Lower leg skin (tissue), 4 donors: ENCODE results near the gene OR52I1. TPM values are rescaled to one million over a fixed set of nuclear protein-coding genes. Genes with fewer than 3 reads are reported as not detected.

ENCODE experiments used
- DNase-seq, 2 donors: peaks; one replicate each; pipeline ENCODE4 v3.0.0-alpha.2; 2019; ENCODE audit warnings: low spot score in 2 of 2
- H3K4me3 ChIP-seq: fragments of 200-600 bp; sonication (generic); 2 replicates; pipeline ENCODE4 v1.5.1; 2017; ENCODE audit warnings: mild to moderate bottlenecking, low read depth; ENCODE audit not compliant: poor library complexity, severe bottlenecking
- CTCF ChIP-seq, 3 donors: fragments of 450-650 bp; IDR thresholded peaks; one replicate each; pipeline ENCODE4 v1.5.1; 2016; ENCODE audit warnings: antibody characterized with exemption in 3 of 3, mild to moderate bottlenecking in 3 of 3, moderate library complexity in 2 of 3
- POLR2A ChIP-seq, 2 donors: fragments of 450-650 bp; IDR thresholded peaks; one replicate each; pipeline ENCODE4 v1.6.1; 2016 to 2017; ENCODE audit warnings: antibody characterized with exemption in 2 of 2, mild to moderate bottlenecking in 1 of 2, moderate library complexity in 1 of 2
- WGBS, 2 donors: methylation state at CpG; one replicate each; pipeline ENCODE4 v1.1.5; 2018; 5-methylcytosine and 5-hydroxymethylcytosine counted together
- intact Hi-C: fragments of 100-400 bp; cut with DNase I; formaldehyde crosslinking; loops from one replicate; pipeline ENCODE4 v1.15.0; 2023; ENCODE audit warnings: low total_unique reads
- total RNA-seq, 4 donors: library from RNA; depleted of rRNA; stranded (reverse); fragments of >200 nt; gene quantifications; one replicate each; pipeline ENCODE4 v1.1.0, GENCODE V29; 2016

OR52I1 gene
- total RNA-seq, 4 donors from 2014 or later = not detected

GRCh38 chr11:4641501-4641900 lies 47.7 kb downstream of the OR52I1 start:
- WGBS, 2 donors = 81 to 83% methylated on average over 7 of the region's 7 CpGs
- TF ChIP-seq CTCF (IDR thresholded peaks at IDR 0.05) (no peak), POLR2A (IDR thresholded peaks at IDR 0.05) (no peak)
- DNase-seq = no peak
- intact Hi-C loops = no loop called here
- no peak overlapping the region for H3K4me3 ChIP-seq

GRCh38 chr11:4642043-4642442 lies 48.2 kb downstream of the OR52I1 start:
- H3K4me3 ChIP-seq = no peak overlapping the region
- DNase-seq = no peak
- WGBS, 2 donors = 81 to 83% methylated on average over 7 of the region's 7 CpGs
- intact Hi-C loops = no loop called here
- TF ChIP-seq POLR2A (IDR thresholded peaks at IDR 0.05) = no peak
- TF ChIP-seq CTCF (IDR thresholded peaks at IDR 0.05) = no peak

- WGBS, 2 donors = 24 to 29% methylated on average over 5 of the region's 5 CpGs
- TF ChIP-seq CTCF (IDR thresholded peaks at IDR 0.05) = no peak
- no peak for TF ChIP-seq POLR2A (IDR thresholded peaks at IDR 0.05)
- DNase-seq = no peak
- intact Hi-C loops = no loop called here
- no peak overlapping the region for H3K4me3 ChIP-seq
Measured at GRCh38 chr11:4643076-4643475, 49.2 kb downstream of the OR52I1 start.

GRCh38 chr11:4643682-4644081 lies 49.8 kb downstream of the OR52I1 start, which contains the start of gene OR51E1:
Gene OR51E1 (plus strand): TSS chr11:4643982. CDS start chr11:4652527, 8,545 bp downstream.
- no peak within 1 kb of the TSS for H3K4me3 ChIP-seq
- 67 to 75% methylated on average over 3 of the region's 3 CpGs for WGBS, 2 donors
- intact Hi-C loops = no loop called here
- no peak for DNase-seq
- no peak for TF ChIP-seq POLR2A (IDR thresholded peaks at IDR 0.05)
- no peak for TF ChIP-seq CTCF (IDR thresholded peaks at IDR 0.05)

- no peak for TF ChIP-seq POLR2A (IDR thresholded peaks at IDR 0.05)
- no peak for TF ChIP-seq CTCF (IDR thresholded peaks at IDR 0.05)
- no peak overlapping the region for H3K4me3 ChIP-seq
- intact Hi-C loops = no loop called here
- DNase-seq = no peak
- 65 to 73% methylated on average over 4 of the region's 4 CpGs for WGBS, 2 donors
Measured at GRCh38 chr11:4644233-4644632, 50.4 kb downstream of the OR52I1 start.

Other genes with a start within 250 kb of the OR52I1 start
- not detected for gene OR52B4, start 225.7 kb upstream of the OR52I1 start, total RNA-seq
- 10 to 100 TPM in 3 of 4 donors, 1 to 10 TPM in 1; 7.0 to 12.7 (median 12.3) TPM for gene TRIM21, start 200.3 kb upstream of the OR52I1 start, total RNA-seq
- not detected for gene OR52K2, start 144.7 kb upstream of the OR52I1 start, total RNA-seq
- not detected for gene OR52K1, start 111.4 kb upstream of the OR52I1 start, total RNA-seq
- not detected for gene OR52M1, start 48.8 kb upstream of the OR52I1 start, total RNA-seq
- gene OR52I2, start 12.3 kb upstream of the OR52I1 start, total RNA-seq = not detected
- 10 to 100 TPM in 1 of 4 donors, 1 to 10 TPM in 3; 7.3 to 12.5 (median 8.9) TPM for gene TRIM68, start 14.2 kb downstream of the OR52I1 start, total RNA-seq
- not detected for gene OR51D1, start 43.4 kb downstream of the OR52I1 start, total RNA-seq
- under 1 TPM; 0.11 to 0.39 (median 0.21) TPM for gene OR51E1, start 49.9 kb downstream of the OR52I1 start, total RNA-seq
- under 1 TPM in 2 of 4 donors, not detected in 2; 0.10 to 0.30 TPM for gene OR51E2, start 103.8 kb downstream of the OR52I1 start, total RNA-seq
- gene MMP26, start 110.7 kb downstream of the OR52I1 start, total RNA-seq = not detected
- not detected for gene OR51F1, start 175.9 kb downstream of the OR52I1 start, total RNA-seq
- gene OR52R1, start 210.3 kb downstream of the OR52I1 start, total RNA-seq = not detected
- not detected for gene OR51F2, start 227.3 kb downstream of the OR52I1 start, total RNA-seq